HG03108 (cell line): Measurements from ENCODE around the gene CCR2.

Experiments used
- ATAC-seq: cut with Tn5 transposase; IDR thresholded peaks from one replicate; pipeline ENCODE4 v1.9.1; 2021; ENCODE audit warnings: moderate library complexity; ENCODE audit not compliant: unreplicated experiment

Gene CCR2

GRCh38 chr3:46354478-46354877, 567 bp downstream of the CCR2 start:
- ATAC-seq: no peak

- no peak for ATAC-seq
Observed at GRCh38 chr3:46354984-46355383, 1.1 kb downstream of the CCR2 start.

- ATAC-seq: no peak
Observed at GRCh38 chr3:46356276-46356675, 2.4 kb downstream of the CCR2 start.

- ATAC-seq: no peak
Observed at GRCh38 chr3:46356909-46357308, 3.0 kb downstream of the CCR2 start.

- no peak for ATAC-seq
Observed at GRCh38 chr3:46358466-46358865, 4.6 kb downstream of the CCR2 start.

GRCh38 chr3:46359733-46360493, 6.0 kb downstream of the CCR2 start:
- no peak for ATAC-seq

- ATAC-seq: no peak
Observed at GRCh38 chr3:46360907-46361306, 7.0 kb downstream of the CCR2 start.

GRCh38 chr3:46361408-46362283, 7.7 kb downstream of the CCR2 start:
- no peak for ATAC-seq

- ATAC-seq: no peak
Observed at GRCh38 chr3:46365041-46365440, 11.1 kb downstream of the CCR2 start.

GRCh38 chr3:46365737-46366524, 12.0 kb downstream of the CCR2 start:
- no peak for ATAC-seq

- ATAC-seq: no peak
Observed at GRCh38 chr3:46367811-46368210, 13.9 kb downstream of the CCR2 start.

- no peak for ATAC-seq
Observed at GRCh38 chr3:46368569-46368968, 14.7 kb downstream of the CCR2 start.

- ATAC-seq: no peak
Observed at GRCh38 chr3:46369151-46369550, 15.2 kb downstream of the CCR2 start.

GRCh38 chr3:46369675-46370132, 15.8 kb downstream of the CCR2 start:
- ATAC-seq: no peak

GRCh38 chr3:46370839-46371518, 17.1 kb downstream of the CCR2 start, which contains the start of gene CCR5:
Gene CCR5 (plus strand): TSS chr3:46370946. CDS start chr3:46372903, 1,957 bp downstream.
- no peak for ATAC-seq

GRCh38 chr3:46371519-46372340, 17.8 kb downstream of the CCR2 start:
- no peak for ATAC-seq

GRCh38 chr3:46372492-46373359, 18.8 kb downstream of the CCR2 start:
- ATAC-seq: no peak

GRCh38 chr3:46374755-46375154, 20.8 kb downstream of the CCR2 start:
- no peak for ATAC-seq

GRCh38 chr3:46375218-46375617, 21.3 kb downstream of the CCR2 start:
- no peak for ATAC-seq
